GM23338 (cell line): Measurements from ENCODE around the gene TMEM106C. TPM values are rescaled to one million over a fixed set of nuclear protein-coding genes. Genes with fewer than 3 reads are reported as not detected.

Experiments
- ATAC-seq: fragments of 200-7000 bp; cut with Tn5 transposase; 3 replicates; pipeline ENCODE4 v1.9.1; 2020
- DNase-seq: peaks from one replicate; pipeline ENCODE4 v3.0.0-alpha.2; 2015; ENCODE audit warnings: low spot score
- H2AFZ ChIP-seq: fragments of 200-600 bp; sonication (generic); 2 replicates; pipeline ENCODE4 v1.8.0; 2016; ENCODE audit warnings: antibody characterized with exemption, mild to moderate bottlenecking, moderate library complexity
- H3F3A ChIP-seq: fragments of 200-600 bp; sonication (generic); replicated peaks from 2 replicates; pipeline ENCODE4 v1.8.0; 2017; ENCODE audit warnings: antibody characterized with exemption, mixed run types, low read depth
- H3K27ac ChIP-seq: fragments of 200-600 bp; sonication (generic); 2 replicates; pipeline ENCODE4 v1.6.1; 2016; ENCODE audit warnings: low read depth
- H3K27me3 ChIP-seq: fragments of 200-600 bp; sonication (generic); 2 replicates; pipeline ENCODE4 v1.8.0; 2016; ENCODE audit warnings: mild to moderate bottlenecking, mixed run types, moderate library complexity; ENCODE audit not compliant: insufficient read depth
- H3K36me3 ChIP-seq: fragments of 200-600 bp; sonication (generic); 2 replicates; pipeline ENCODE4 v1.8.0; 2016; ENCODE audit warnings: mild to moderate bottlenecking; ENCODE audit not compliant: insufficient read depth
- H3K4me1 ChIP-seq: fragments of 200-600 bp; sonication (generic); 2 replicates; pipeline ENCODE4 v1.8.0; 2016; ENCODE audit warnings: mild to moderate bottlenecking, moderate library complexity; ENCODE audit not compliant: insufficient read depth
- H3K4me2 ChIP-seq: fragments of 200-600 bp; sonication (generic); 2 replicates; pipeline ENCODE4 v1.7.1; 2017; ENCODE audit warnings: mixed run types
- H3K4me3 ChIP-seq: fragments of 200-600 bp; sonication (generic); 2 replicates; pipeline ENCODE4 v1.6.1; 2016; ENCODE audit warnings: mixed run types
- H3K79me2 ChIP-seq: fragments of 200-600 bp; sonication (generic); replicated peaks from 2 replicates; pipeline ENCODE4 v1.8.0; 2017; ENCODE audit warnings: mild to moderate bottlenecking; ENCODE audit not compliant: insufficient read depth
- H3K9me2 ChIP-seq: fragments of 200-600 bp; sonication (generic); 2 replicates; pipeline ENCODE4 v1.8.0; 2017; ENCODE audit not compliant: insufficient read depth
- H4K20me1 ChIP-seq: fragments of 200-600 bp; sonication (generic); replicated peaks from 2 replicates; pipeline ENCODE4 v1.8.0; 2017; ENCODE audit warnings: mild to moderate bottlenecking; ENCODE audit not compliant: insufficient read depth
- H3K27ac Mint-ChIP-seq: 2 replicates; pipeline ENCODE4 v1.8.0; 2020; ENCODE audit warnings: inconsistent platforms, mild to moderate bottlenecking, moderate library complexity, mixed read lengths
- H3K27me3 Mint-ChIP-seq: 3 replicates; pipeline ENCODE4 v1.8.0; 2022; ENCODE audit warnings: low read depth, mild to moderate bottlenecking, moderate library complexity, mixed read lengths, inconsistent platforms; ENCODE audit not compliant: insufficient read depth, poor library complexity
- H3K36me3 Mint-ChIP-seq: 3 replicates; pipeline ENCODE4 v1.8.0; 2021; ENCODE audit warnings: low read depth, mild to moderate bottlenecking, inconsistent platforms, moderate library complexity, mixed read lengths
- H3K4me1 Mint-ChIP-seq: 3 replicates; pipeline ENCODE4 v1.8.0; 2020; ENCODE audit warnings: mild to moderate bottlenecking, inconsistent platforms, mixed read lengths
- H3K4me3 Mint-ChIP-seq: 3 replicates; pipeline ENCODE4 v1.8.0; 2021; ENCODE audit warnings: moderate library complexity, mild to moderate bottlenecking, inconsistent platforms, mixed read lengths
- H3K9me3 Mint-ChIP-seq: 3 replicates; pipeline ENCODE4 v1.8.0; 2020; ENCODE audit warnings: moderate library complexity, mild to moderate bottlenecking, inconsistent platforms, mixed read lengths
- EZH2 ChIP-seq: fragments of 200-600 bp; sonication (generic); IDR thresholded peaks from one replicate; pipeline ENCODE4 v1.8.0; 2017; ENCODE audit warnings: antibody characterized with exemption, mild to moderate bottlenecking, low read depth; ENCODE audit not compliant: unreplicated experiment
- EZH2phosphoT487 ChIP-seq: fragments of 200-600 bp; sonication (generic); IDR thresholded peaks from one replicate; pipeline ENCODE4 v1.8.1; 2018; ENCODE audit warnings: antibody characterized with exemption; ENCODE audit not compliant: unreplicated experiment
- NANOG ChIP-seq: IDR thresholded peaks from 2 replicates; pipeline ENCODE4 v1.6.1; 2016; ENCODE audit warnings: antibody characterized with exemption, borderline replicate concordance
- POLR2AphosphoS5 ChIP-seq: IDR thresholded peaks from 2 replicates; pipeline ENCODE4 v1.6.1; 2016; ENCODE audit warnings: antibody characterized with exemption, low read depth
- polyA plus RNA-seq: library from polyadenylated mRNA; unstranded; fragments of >200 nt; fragmentation: Nextera tagmentation; extraction: Ambion mirVana; gene quantifications from 2 replicates; pipeline ENCODE4 v1.2.1, GENCODE V29; 2016
- total RNA-seq: library from RNA; depleted of rRNA; stranded (reverse); fragments of >200 nt; shearing (Covaris generic); gene quantifications from 2 replicates; pipeline ENCODE4 v1.2.3, GENCODE V29; 2014
- TF ChIP-seq, protein P1 (sequence below): fragments of 250-450 bp; sonication (Bioruptor Pico); IDR thresholded peaks from 2 replicates; pipeline ENCODE4 v1.5.0; 2020; ENCODE audit warnings: mild to moderate bottlenecking, moderate library complexity
- TF ChIP-seq, protein P2 (sequence below), 2 experiments: fragments of 200-600 bp in 1 of 2; sonication (generic) in 1 of 2; conservative IDR thresholded peaks; 2 replicates each; pipeline versions ENCODE4 v1.5.1 to v1.6.1; 2016 to 2017; ENCODE audit warnings: antibody characterized with exemption in 2 of 2, low read depth in 2 of 2, mild to moderate bottlenecking in 2 of 2, moderate library complexity in 1 of 2

Gene TMEM106C
- total and polyA plus RNA-seq, 2 experiments from 2014 or later: 43.5 to 83.7 TPM

DNA sequence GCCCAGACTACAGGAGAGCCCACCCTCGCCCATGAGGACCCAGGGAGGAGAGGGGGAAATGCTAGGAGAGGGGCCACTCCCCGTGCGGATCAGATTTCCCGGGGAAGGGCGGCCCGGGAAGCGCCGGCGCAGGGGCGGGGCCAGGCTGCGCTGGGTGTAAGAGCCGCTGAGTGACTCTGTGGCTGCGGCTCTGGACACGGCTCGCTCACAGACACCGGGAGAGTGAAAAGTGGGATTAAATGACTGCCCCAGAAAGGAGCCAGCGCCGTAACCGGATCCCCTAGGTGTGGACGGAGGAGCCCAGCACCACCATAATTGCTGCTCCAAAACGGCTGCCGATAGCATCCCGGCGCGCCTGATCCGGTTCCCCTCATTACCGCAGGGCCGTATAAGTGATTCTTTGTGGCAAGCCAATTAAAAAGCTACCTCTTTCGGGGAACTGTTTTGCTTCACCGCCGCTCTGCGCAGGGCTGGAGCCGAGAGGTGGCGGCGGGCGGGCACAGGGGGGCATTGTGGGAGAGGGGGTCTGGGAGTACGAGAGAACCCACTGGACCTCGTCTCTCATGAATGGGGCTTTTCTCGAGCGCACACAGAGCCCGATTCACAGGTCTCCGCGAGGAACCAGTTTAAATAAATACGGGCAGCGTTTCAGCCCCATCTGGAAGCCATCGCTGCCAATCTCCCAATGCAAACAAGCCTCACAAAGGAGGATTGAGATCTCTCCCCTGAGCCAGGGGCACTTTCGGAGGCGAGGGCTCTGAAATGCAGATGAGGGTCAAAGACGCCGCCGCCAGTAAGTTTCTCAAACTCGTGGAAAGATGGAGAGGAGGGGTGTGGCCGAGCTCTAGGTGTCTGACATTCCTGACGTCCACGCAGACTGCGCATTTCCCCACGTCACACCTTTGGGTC is 38.4 kb downstream of the TMEM106C start:
- Mint-ChIP-seq H3K27me3 (peaks cover 94% of the 10 kb centered on the region), H3K27ac (no peak overlapping the region), H3K4me1 (peaks cover 59% of the 10 kb centered on the region), H3K4me3 (peak overlapping the region; percentile 76), H3K9me3 (peaks cover 2% of the 10 kb centered on the region; the same call in 2 of the 3 replicates), H3K36me3 (no peaks in the 10 kb centered on the region; the same call in 2 of the 3 replicates)
- ATAC-seq (peak; percentile 54), DNase-seq (peak; percentile 83)
- Histone ChIP-seq H3F3A (peaks cover 24% of the 10 kb centered on the region), H3K4me2 (peak overlapping the region; percentile 98), H3K4me3 (peak overlapping the region; percentile 79), H3K9me2 (no peaks in the 10 kb centered on the region), H3K36me3 (no peaks in the 10 kb centered on the region), H3K27ac (no peak overlapping the region), H2AFZ (peak overlapping the region; percentile 97), H3K4me1 (peaks cover 66% of the 10 kb centered on the region), H3K27me3 (peaks cover 100% of the 10 kb centered on the region), H3K79me2 (no peaks in the 10 kb centered on the region), H4K20me1 (peaks cover 27% of the 10 kb centered on the region)
- TF ChIP-seq EZH2phosphoT487 (no peak), NANOG (no peak), EZH2 (peak; percentile 29), POLR2AphosphoS5 (peak; percentile 39)
- TF ChIP-seq, protein P1, sequence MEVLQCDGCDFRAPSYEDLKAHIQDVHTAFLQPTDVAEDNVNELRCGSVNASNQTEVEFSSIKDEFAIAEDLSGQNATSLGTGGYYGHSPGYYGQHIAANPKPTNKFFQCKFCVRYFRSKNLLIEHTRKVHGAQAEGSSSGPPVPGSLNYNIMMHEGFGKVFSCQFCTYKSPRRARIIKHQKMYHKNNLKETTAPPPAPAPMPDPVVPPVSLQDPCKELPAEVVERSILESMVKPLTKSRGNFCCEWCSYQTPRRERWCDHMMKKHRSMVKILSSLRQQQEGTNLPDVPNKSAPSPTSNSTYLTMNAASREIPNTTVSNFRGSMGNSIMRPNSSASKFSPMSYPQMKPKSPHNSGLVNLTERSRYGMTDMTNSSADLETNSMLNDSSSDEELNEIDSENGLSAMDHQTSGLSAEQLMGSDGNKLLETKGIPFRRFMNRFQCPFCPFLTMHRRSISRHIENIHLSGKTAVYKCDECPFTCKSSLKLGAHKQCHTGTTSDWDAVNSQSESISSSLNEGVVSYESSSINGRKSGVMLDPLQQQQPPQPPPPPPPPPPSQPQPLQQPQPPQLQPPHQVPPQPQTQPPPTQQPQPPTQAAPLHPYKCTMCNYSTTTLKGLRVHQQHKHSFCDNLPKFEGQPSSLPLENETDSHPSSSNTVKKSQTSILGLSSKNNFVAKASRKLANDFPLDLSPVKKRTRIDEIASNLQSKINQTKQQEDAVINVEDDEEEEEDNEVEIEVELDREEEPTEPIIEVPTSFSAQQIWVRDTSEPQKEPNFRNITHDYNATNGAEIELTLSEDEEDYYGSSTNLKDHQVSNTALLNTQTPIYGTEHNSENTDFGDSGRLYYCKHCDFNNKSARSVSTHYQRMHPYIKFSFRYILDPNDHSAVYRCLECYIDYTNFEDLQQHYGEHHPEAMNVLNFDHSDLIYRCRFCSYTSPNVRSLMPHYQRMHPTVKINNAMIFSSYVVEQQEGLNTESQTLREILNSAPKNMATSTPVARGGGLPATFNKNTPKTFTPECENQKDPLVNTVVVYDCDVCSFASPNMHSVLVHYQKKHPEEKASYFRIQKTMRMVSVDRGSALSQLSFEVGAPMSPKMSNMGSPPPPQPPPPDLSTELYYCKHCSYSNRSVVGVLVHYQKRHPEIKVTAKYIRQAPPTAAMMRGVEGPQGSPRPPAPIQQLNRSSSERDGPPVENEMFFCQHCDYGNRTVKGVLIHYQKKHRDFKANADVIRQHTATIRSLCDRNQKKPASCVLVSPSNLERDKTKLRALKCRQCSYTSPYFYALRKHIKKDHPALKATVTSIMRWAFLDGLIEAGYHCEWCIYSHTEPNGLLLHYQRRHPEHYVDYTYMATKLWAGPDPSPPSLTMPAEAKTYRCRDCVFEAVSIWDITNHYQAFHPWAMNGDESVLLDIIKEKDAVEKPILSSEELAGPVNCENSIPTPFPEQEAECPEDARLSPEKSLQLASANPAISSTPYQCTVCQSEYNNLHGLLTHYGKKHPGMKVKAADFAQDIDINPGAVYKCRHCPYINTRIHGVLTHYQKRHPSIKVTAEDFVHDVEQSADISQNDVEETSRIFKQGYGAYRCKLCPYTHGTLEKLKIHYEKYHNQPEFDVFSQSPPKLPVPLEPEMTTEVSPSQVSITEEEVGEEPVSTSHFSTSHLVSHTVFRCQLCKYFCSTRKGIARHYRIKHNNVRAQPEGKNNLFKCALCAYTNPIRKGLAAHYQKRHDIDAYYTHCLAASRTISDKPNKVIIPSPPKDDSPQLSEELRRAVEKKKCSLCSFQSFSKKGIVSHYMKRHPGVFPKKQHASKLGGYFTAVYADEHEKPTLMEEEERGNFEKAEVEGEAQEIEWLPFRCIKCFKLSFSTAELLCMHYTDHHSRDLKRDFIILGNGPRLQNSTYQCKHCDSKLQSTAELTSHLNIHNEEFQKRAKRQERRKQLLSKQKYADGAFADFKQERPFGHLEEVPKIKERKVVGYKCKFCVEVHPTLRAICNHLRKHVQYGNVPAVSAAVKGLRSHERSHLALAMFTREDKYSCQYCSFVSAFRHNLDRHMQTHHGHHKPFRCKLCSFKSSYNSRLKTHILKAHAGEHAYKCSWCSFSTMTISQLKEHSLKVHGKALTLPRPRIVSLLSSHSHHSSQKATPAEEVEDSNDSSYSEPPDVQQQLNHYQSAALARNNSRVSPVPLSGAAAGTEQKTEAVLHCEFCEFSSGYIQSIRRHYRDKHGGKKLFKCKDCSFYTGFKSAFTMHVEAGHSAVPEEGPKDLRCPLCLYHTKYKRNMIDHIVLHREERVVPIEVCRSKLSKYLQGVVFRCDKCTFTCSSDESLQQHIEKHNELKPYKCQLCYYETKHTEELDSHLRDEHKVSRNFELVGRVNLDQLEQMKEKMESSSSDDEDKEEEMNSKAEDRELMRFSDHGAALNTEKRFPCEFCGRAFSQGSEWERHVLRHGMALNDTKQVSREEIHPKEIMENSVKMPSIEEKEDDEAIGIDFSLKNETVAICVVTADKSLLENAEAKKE (CRISPR knock-in tag): no peak
- TF ChIP-seq, protein P2, sequence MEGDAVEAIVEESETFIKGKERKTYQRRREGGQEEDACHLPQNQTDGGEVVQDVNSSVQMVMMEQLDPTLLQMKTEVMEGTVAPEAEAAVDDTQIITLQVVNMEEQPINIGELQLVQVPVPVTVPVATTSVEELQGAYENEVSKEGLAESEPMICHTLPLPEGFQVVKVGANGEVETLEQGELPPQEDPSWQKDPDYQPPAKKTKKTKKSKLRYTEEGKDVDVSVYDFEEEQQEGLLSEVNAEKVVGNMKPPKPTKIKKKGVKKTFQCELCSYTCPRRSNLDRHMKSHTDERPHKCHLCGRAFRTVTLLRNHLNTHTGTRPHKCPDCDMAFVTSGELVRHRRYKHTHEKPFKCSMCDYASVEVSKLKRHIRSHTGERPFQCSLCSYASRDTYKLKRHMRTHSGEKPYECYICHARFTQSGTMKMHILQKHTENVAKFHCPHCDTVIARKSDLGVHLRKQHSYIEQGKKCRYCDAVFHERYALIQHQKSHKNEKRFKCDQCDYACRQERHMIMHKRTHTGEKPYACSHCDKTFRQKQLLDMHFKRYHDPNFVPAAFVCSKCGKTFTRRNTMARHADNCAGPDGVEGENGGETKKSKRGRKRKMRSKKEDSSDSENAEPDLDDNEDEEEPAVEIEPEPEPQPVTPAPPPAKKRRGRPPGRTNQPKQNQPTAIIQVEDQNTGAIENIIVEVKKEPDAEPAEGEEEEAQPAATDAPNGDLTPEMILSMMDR (conservative IDR thresholded peaks at IDR 0.05; ENCODE audit: low read depth in 2 of 2): no peak
